Activated gamma-delta T cell treated with anti-CD3 and anti-CD28 coated beads, Interleukin-2, amount 50 U/mL, for 16 hours (primary cell): ENCODE data around the gene TPCN1.
A peak's percentile ranks its signal among the peaks of the same experiment; 100 is the strongest.

Experiments used
- DNase-seq: peaks from one replicate; pipeline ENCODE4 v3.0.0-alpha.2; 2020; ENCODE audit warnings: low read depth

Gene TPCN1

GRCh38 chr12:113221181-113221996 is at the start of gene TPCN1:
TSS of gene TPCN1 (plus strand) at chr12:113221464. CDS start at chr12:113226853, 5,389 bp downstream.
- DNase-seq, result peak; percentile 97

- no peak for DNase-seq
Measured at GRCh38 chr12:113171543-113171942, 49.7 kb upstream of the TPCN1 start.

- DNase-seq, result no peak
Measured at GRCh38 chr12:113172185-113172584, 49.1 kb upstream of the TPCN1 start.

- no peak for DNase-seq
Measured at GRCh38 chr12:113173081-113173698, 48.1 kb upstream of the TPCN1 start.

GRCh38 chr12:113174461-113175384 is 46.5 kb upstream of the TPCN1 start:
- DNase-seq, result peak; percentile 73

GRCh38 chr12:113179023-113179422 is 42.2 kb upstream of the TPCN1 start:
- no peak for DNase-seq

GRCh38 chr12:113180333-113180732 is 40.9 kb upstream of the TPCN1 start:
- DNase-seq, result no peak

- no peak for DNase-seq
Measured at GRCh38 chr12:113181975-113182374, 39.3 kb upstream of the TPCN1 start.

- DNase-seq, result no peak
Measured at GRCh38 chr12:113183030-113183589, 38.2 kb upstream of the TPCN1 start.

GRCh38 chr12:113184098-113184899 is 37.0 kb upstream of the TPCN1 start:
- no peak for DNase-seq

GRCh38 chr12:113184900-113185179 is 36.4 kb upstream of the TPCN1 start:
- peak; percentile 75 for DNase-seq

- DNase-seq, result peak; percentile 69
Measured at GRCh38 chr12:113185180-113186032, 35.9 kb upstream of the TPCN1 start, which contains the start of the genes DDX54 and RITA1. TSS of gene DDX54 (minus strand) at chr12:113185478. CDS start at chr12:113185451, 27 bp downstream. TSS of gene RITA1 (plus strand) at chr12:113185721. CDS start at chr12:113186747, 1,026 bp downstream.

- DNase-seq, result no peak
Measured at GRCh38 chr12:113186033-113186365, 35.3 kb upstream of the TPCN1 start.

- no peak for DNase-seq
Measured at GRCh38 chr12:113186666-113187325, 34.5 kb upstream of the TPCN1 start.

- no peak for DNase-seq
Measured at GRCh38 chr12:113189361-113189760, 31.9 kb upstream of the TPCN1 start.

GRCh38 chr12:113190761-113191160 is 30.5 kb upstream of the TPCN1 start:
- DNase-seq, result no peak

- no peak for DNase-seq
Measured at GRCh38 chr12:113191227-113191626, 30.0 kb upstream of the TPCN1 start.

- DNase-seq, result no peak
Measured at GRCh38 chr12:113194971-113195391, 26.3 kb upstream of the TPCN1 start.

GRCh38 chr12:113195598-113195997 is 25.7 kb upstream of the TPCN1 start:
- no peak for DNase-seq

- no peak for DNase-seq
Measured at GRCh38 chr12:113196582-113196981, 24.7 kb upstream of the TPCN1 start.
